Glutamatergic neuron (in vitro differentiated cells): ENCODE data around the gene LINGO1. TPM values are rescaled to one million over a fixed set of nuclear protein-coding genes. Genes with fewer than 3 reads are reported as not detected.

Experiments
- DNase-seq: peaks from one replicate; pipeline ENCODE4 v3.0.0; 2022
- H3K27ac Mint-ChIP-seq: one replicate; pipeline ENCODE4 v1.8.0; 2020; ENCODE audit warnings: mild to moderate bottlenecking, mixed read lengths, inconsistent platforms; ENCODE audit not compliant: unreplicated experiment
- H3K27me3 Mint-ChIP-seq: one replicate; pipeline ENCODE4 v1.8.0; 2020; ENCODE audit warnings: mild to moderate bottlenecking, moderate library complexity, mixed read lengths, inconsistent platforms; ENCODE audit not compliant: unreplicated experiment
- H3K36me3 Mint-ChIP-seq: one replicate; pipeline ENCODE4 v1.8.0; 2020; ENCODE audit warnings: mild to moderate bottlenecking, mixed read lengths, inconsistent platforms; ENCODE audit not compliant: unreplicated experiment
- H3K4me1 Mint-ChIP-seq: one replicate; pipeline ENCODE4 v1.8.0; 2020; ENCODE audit warnings: mild to moderate bottlenecking, low read depth, mixed read lengths, inconsistent platforms; ENCODE audit not compliant: unreplicated experiment
- H3K4me3 Mint-ChIP-seq: one replicate; pipeline ENCODE4 v1.8.0; 2020; ENCODE audit warnings: mild to moderate bottlenecking, mixed read lengths, inconsistent platforms; ENCODE audit not compliant: unreplicated experiment
- H3K9me3 Mint-ChIP-seq: one replicate; pipeline ENCODE4 v1.8.0; 2020; ENCODE audit warnings: mild to moderate bottlenecking, moderate library complexity, mixed read lengths, inconsistent platforms; ENCODE audit not compliant: unreplicated experiment
- CTCF ChIP-seq: fragments of 200-600 bp; sonication (generic); IDR thresholded peaks from one replicate; pipeline ENCODE4 v1.5.0; 2021; ENCODE audit not compliant: partially characterized antibody, unreplicated experiment
- total RNA-seq: library from RNA; stranded (reverse); fragmentation: NEBNext Ultra II Directional; extraction: Animal tissue kit (Norgen Biotek cat#: 25700); gene quantifications from one replicate; pipeline ENCODE4 v1.2.1, GENCODE V29; 2021; ENCODE audit not compliant: unreplicated experiment

Gene LINGO1
- total RNA-seq, 1 donor from 2014 or later, result 180 TPM

DNA sequence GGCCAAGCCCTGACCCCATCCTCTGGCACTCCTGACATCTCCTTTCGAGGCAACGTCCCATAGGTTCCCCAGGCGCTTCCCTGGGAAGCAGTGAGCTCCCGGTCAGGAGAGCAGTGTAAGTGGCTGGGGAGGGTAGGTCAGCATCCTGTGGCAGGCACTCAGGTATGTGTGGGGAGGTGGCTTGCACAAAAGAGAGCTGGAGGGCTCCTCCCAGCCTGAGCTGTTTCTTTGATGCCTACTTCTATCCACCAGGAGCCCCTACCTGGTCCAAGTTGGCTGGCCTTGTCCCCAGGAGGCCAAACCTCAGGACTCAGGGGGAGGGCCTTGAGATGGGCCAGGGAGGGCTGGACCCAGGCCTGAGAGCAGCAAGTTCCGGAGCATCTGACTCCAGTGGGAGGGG, 31.7 kb upstream of the LINGO1 start:
- Mint-ChIP-seq H3K27me3 (peaks cover 18% of the 10 kb centered on the region), H3K9me3 (peaks cover 12% of the 10 kb centered on the region), H3K36me3 (no peaks in the 10 kb centered on the region), H3K4me3 (no peak overlapping the region), H3K4me1 (peaks cover 50% of the 10 kb centered on the region), H3K27ac (peak overlapping the region; percentile 72)
- TF ChIP-seq CTCF, result no peak
- no peak for DNase-seq

DNA sequence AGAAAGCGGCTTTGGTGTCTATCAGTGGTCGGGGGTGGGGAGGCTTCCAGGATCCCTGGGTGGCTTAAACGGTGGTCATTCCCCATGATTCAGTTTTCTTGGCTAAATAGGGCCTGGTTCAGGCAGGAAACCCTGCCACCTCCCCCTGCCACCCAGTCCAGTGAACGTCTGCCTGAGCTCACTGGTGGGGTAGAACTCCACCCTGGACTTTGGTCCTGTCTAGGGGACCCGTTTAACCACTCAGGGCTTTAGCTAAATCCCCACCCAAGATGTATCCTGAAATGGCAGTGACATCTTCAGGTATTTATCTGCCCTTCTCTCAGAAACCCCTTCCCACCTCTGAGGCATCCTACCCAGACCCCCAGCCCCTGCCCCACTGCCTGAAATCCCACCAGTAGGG, 30.5 kb upstream of the LINGO1 start:
- H3K4me3 Mint-ChIP-seq, result no peak overlapping the region
- H3K9me3 Mint-ChIP-seq, result peaks cover 11% of the 10 kb centered on the region
- peaks cover 49% of the 10 kb centered on the region for H3K4me1 Mint-ChIP-seq
- H3K36me3 Mint-ChIP-seq, result no peaks in the 10 kb centered on the region
- H3K27me3 Mint-ChIP-seq, result peaks cover 18% of the 10 kb centered on the region
- DNase-seq, result no peak
- no peak overlapping the region for H3K27ac Mint-ChIP-seq
- no peak for TF ChIP-seq CTCF

DNA sequence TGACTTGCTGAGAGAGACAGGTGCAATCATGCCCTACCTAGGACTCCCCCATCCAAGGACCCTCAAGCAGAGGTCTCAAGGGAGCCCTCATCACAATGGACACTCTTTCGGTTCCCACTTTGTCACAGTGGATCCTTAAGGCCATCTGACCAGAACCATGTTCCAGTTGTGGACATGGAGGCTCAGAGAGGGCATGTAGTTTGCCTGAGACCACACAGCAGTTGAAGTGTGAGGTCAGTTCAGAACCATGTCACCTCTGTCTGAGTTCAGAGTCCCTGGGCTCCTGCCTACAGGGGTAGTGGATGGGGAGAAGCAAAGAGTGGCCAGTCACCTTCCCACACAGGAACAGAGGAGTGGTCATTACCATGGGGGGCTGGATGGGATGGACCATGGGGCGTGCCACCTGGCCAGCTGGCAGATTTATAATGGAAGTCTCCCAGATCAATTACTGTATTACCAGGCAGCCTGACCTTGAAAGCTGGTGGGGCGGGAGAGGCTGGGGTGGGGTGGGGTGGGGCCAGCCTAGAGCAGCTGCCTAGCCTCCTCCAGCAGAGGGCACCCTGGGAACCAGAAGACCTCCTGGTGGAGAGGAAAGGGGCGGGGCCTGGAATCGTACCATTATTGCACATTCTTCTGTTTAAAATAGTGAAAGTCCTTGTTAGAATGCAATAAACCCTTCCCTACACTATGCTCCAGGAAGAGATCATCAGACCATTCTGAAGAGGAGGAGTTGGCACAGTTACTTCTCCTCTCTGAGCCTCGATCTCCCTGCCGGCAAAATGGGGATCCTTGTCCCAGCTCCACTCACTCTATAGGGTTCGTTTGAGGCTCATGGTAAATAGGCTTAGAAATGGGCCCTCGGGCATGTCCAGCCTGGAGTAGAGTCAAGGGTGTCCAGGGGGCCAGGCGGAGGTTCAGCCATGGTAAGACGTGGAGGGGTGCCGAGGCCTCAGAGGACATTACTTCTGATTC, 26.9 kb upstream of the LINGO1 start:
- Mint-ChIP-seq H3K27me3 (peaks cover 7% of the 10 kb centered on the region), H3K4me3 (no peak overlapping the region), H3K4me1 (peaks cover 29% of the 10 kb centered on the region), H3K36me3 (no peaks in the 10 kb centered on the region), H3K9me3 (peaks cover under 1% of the 10 kb centered on the region), H3K27ac (no peak overlapping the region)
- DNase-seq, result peak; percentile 71
- TF ChIP-seq CTCF, result peak; percentile 27

GRCh38 chr15:77658304-77658703, 25.6 kb upstream of the LINGO1 start:
- H3K36me3 Mint-ChIP-seq, result no peaks in the 10 kb centered on the region
- no peak overlapping the region for H3K27ac Mint-ChIP-seq
- TF ChIP-seq CTCF, result no peak
- peaks cover 2% of the 10 kb centered on the region for H3K9me3 Mint-ChIP-seq
- H3K4me1 Mint-ChIP-seq, result peaks cover 20% of the 10 kb centered on the region
- no peak overlapping the region for H3K4me3 Mint-ChIP-seq
- H3K27me3 Mint-ChIP-seq, result peaks cover 7% of the 10 kb centered on the region
- DNase-seq, result no peak

- Mint-ChIP-seq H3K9me3 (peaks cover 2% of the 10 kb centered on the region), H3K27me3 (peaks cover 7% of the 10 kb centered on the region), H3K36me3 (no peaks in the 10 kb centered on the region), H3K4me3 (no peak overlapping the region), H3K27ac (no peak overlapping the region), H3K4me1 (peaks cover 18% of the 10 kb centered on the region)
- no peak for DNase-seq
- no peak for TF ChIP-seq CTCF
Observed at GRCh38 chr15:77657634-77658238, 25.0 kb upstream of the LINGO1 start.
